B cell (primary cell): ENCODE results near the gene SH3RF1. TPM values are rescaled to one million over a fixed set of nuclear protein-coding genes. Genes with fewer than 3 reads are reported as not detected.

Experiments
- ATAC-seq: fragments of 200-7000 bp; cut with Tn5 transposase; one replicate; pipeline ENCODE4 v1.10.0; 2021; ENCODE audit warnings: low read depth, mild to moderate bottlenecking, moderate number of reproducible peaks, moderate library complexity
- CTCF ChIA-PET: fragments of 350-600 bp; sonication (Branson Sonifier 250); formaldehyde crosslinking; loops from one replicate; lab custom pipeline; 2021; ENCODE audit warnings: antibody characterized with exemption, inconsistent platforms; lab: Charles Lee
- POLR2A ChIA-PET: fragments of 350-600 bp; sonication (Branson Sonifier 250); formaldehyde crosslinking; loops from one replicate; lab custom pipeline; 2021; ENCODE audit warnings: antibody characterized with exemption; lab: Charles Lee
- DNase-seq: peaks from one replicate; pipeline ENCODE4 v3.0.0; 2013
- H2AFZ ChIP-seq: 2 replicates; pipeline ENCODE4 v1.6.1; 2012; ENCODE audit warnings: mild to moderate bottlenecking, low read depth, low read length; ENCODE audit not compliant: insufficient read depth, poor library complexity, severe bottlenecking
- H3K27ac ChIP-seq, 2 donors: 1 replicate in 1 of 2; 2 replicates in 1 of 2; pipeline ENCODE4 v1.5.1; 2012 to 2013; ENCODE audit warnings: low read length in 2 of 2, mild to moderate bottlenecking in 2 of 2, moderate library complexity in 1 of 2
- H3K27me3 ChIP-seq, 4 experiments: fragments of 200-600 bp in 1 of 4; sonication (generic) in 1 of 4; replicated peaks in 1 of 4; 1 replicate in 2 of 4; 2 replicates in 2 of 4; pipeline versions ENCODE4 v1.6.1 to v1.7.0; 2013 to 2016; ENCODE audit warnings: low read length in 3 of 4, mild to moderate bottlenecking in 2 of 4, mixed read lengths in 1 of 4, moderate library complexity in 1 of 4; ENCODE audit not compliant: insufficient read depth in 4 of 4, control insufficient read depth in 3 of 4; ENCODE audit errors: control extremely low read depth in 1 of 4
- H3K36me3 ChIP-seq, 2 experiments: replicated peaks in 1 of 2; 1 replicate in 1 of 2; 2 replicates in 1 of 2; pipeline versions ENCODE4 v1.6.1 to v1.7.1; 2013; ENCODE audit warnings: low read length in 1 of 2; ENCODE audit not compliant: insufficient read depth in 2 of 2, control insufficient read depth in 1 of 2; ENCODE audit errors: control extremely low read depth in 1 of 2, extremely low read depth in 1 of 2
- H3K4me1 ChIP-seq, 2 donors: fragments of 200-600 bp in 1 of 2; sonication (generic) in 1 of 2; 1 replicate in 1 of 2; 2 replicates in 1 of 2; pipeline versions ENCODE4 v1.5.1 to v1.6.1; 2013 to 2017; ENCODE audit warnings: low read length in 2 of 2; ENCODE audit not compliant: control insufficient read depth in 2 of 2, insufficient read depth in 2 of 2
- H3K4me2 ChIP-seq: replicated peaks from 2 replicates; pipeline ENCODE3; 2012; ENCODE audit warnings: mild to moderate bottlenecking, low read depth, low read length; ENCODE audit not compliant: poor library complexity, severe bottlenecking
- H3K4me3 ChIP-seq, 5 experiments: fragments of 200-600 bp in 1 of 5; sonication (generic) in 1 of 5; 1 replicate in 3 of 5; 2 replicates in 2 of 5; pipeline versions ENCODE4 v1.5.1 to v1.7.0; 2011 to 2016; ENCODE audit warnings: low read length in 4 of 5, mild to moderate bottlenecking in 4 of 5, low read depth in 2 of 5, control low read depth in 1 of 5, moderate library complexity in 1 of 5; ENCODE audit not compliant: insufficient read depth in 1 of 5; ENCODE audit errors: control extremely low read depth in 1 of 5, extremely low read depth in 1 of 5
- H3K79me2 ChIP-seq: fragments of 200-600 bp; sonication (generic); one replicate; pipeline ENCODE4 v1.6.0; 2016; ENCODE audit warnings: low read length; ENCODE audit not compliant: control insufficient read depth, insufficient read depth
- H3K9ac ChIP-seq: fragments of 200-600 bp; sonication (generic); 2 replicates; pipeline ENCODE4 v1.6.1; 2017; ENCODE audit warnings: mild to moderate bottlenecking, low read length, moderate library complexity
- H3K9me3 ChIP-seq, 3 donors: one replicate each; pipeline versions ENCODE4 v1.6.1 to v1.7.1; 2013; ENCODE audit warnings: low read length in 2 of 3; ENCODE audit not compliant: control insufficient read depth in 2 of 3, insufficient read depth in 1 of 3; ENCODE audit errors: control extremely low read depth in 1 of 3
- H4K20me1 ChIP-seq: 2 replicates; pipeline ENCODE4 v1.6.0; 2012; ENCODE audit warnings: mild to moderate bottlenecking, low read length; ENCODE audit not compliant: insufficient read depth, control insufficient read depth, poor library complexity, severe bottlenecking
- H3K27ac Mint-ChIP-seq: one replicate; pipeline ENCODE4 v1.8.0; 2021; ENCODE audit warnings: mixed read lengths
- H3K27me3 Mint-ChIP-seq: one replicate; pipeline ENCODE4 v1.8.0; 2021; ENCODE audit warnings: mixed read lengths
- H3K4me1 Mint-ChIP-seq: one replicate; pipeline ENCODE4 v1.8.0; 2021; ENCODE audit warnings: mixed read lengths
- H3K4me3 Mint-ChIP-seq: one replicate; pipeline ENCODE4 v1.8.0; 2021; ENCODE audit warnings: mixed read lengths
- H3K9me3 Mint-ChIP-seq: one replicate; pipeline ENCODE4 v1.8.0; 2022; ENCODE audit warnings: mixed read lengths; ENCODE audit not compliant: insufficient read depth
- CTCF ChIP-seq: fragments of 200-600 bp; IDR thresholded peaks from one replicate; pipeline ENCODE4 v1.8.0; 2022; ENCODE audit warnings: antibody characterized with exemption, mild to moderate bottlenecking
- EZH2 ChIP-seq: IDR thresholded peaks from 2 replicates; pipeline ENCODE4 v1.6.1; 2012; ENCODE audit warnings: borderline replicate concordance, low read depth, mild to moderate bottlenecking, moderate library complexity, low read length; ENCODE audit not compliant: insufficient read depth, poor library complexity, severe bottlenecking
- WGBS: methylation state at CpG from one replicate; pipeline ENCODE4 v1.1.5; 2013; ENCODE audit warnings: missing lambda C conversion rate; ENCODE audit not compliant: insufficient coverage; 5-methylcytosine and 5-hydroxymethylcytosine counted together
- intact Hi-C: fragments of 100-400 bp; cut with micrococcal nuclease; formaldehyde crosslinking; loops from one replicate; pipeline ENCODE4 v1.10.0; 2022
- polyA plus RNA-seq: library from polyadenylated mRNA; depleted of rRNA; stranded (reverse); fragments of >200 nt; gene quantifications from 2 replicates; pipeline ENCODE4 v1.2.3, GENCODE V29; 2012
- total RNA-seq, 2 donors: library from RNA; stranded (reverse); fragments of 120-200 nt in 1 of 2; gene quantifications; 1 replicate in 1 of 2; 2 replicates in 1 of 2; pipeline versions ENCODE4 v1.2.3 to v1.2.4, GENCODE V29; 2013 to 2022

Gene SH3RF1
- total and polyA plus RNA-seq, 2 donors (not counting 1 experiment from before 2014, with no cell fraction given): 2.0 to 5.4 TPM

GRCh38 chr4:169154121-169154520 is 116.6 kb downstream of the SH3RF1 start:
- intact Hi-C loops: no loop called here
- no peak for ATAC-seq

DNA sequence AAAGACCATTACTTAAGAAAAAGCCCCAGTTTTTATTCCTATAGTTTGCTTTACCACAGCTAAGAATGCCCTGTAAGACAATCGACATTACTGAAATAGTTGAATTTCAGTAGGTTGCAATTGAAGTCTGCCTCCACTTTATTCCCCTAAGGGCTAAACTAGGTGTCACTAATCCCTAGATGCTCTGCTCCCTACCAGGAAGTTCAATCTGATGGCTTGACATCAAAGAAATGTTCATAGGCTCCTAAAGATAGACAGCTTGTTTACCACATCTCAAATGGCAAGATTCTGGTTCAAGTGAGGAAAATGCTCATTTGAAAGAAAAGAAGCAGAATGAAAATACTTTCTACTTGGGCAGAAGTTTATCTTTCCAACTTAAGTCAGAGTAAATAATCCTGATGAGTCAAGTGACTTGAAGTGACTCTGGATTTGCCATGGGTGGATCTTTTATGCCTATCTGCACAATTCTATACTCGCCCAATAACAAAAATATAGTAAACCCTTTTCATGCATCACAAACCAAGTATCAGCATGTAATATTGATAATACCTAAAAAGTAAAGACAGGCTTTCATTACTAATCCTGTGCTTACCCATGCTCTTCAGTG is 117.2 kb downstream of the SH3RF1 start:
- WGBS: no CpG with 5 or more reads among the region's 2 CpGs
- no peaks in the 10 kb centered on the region for H3K9me3 ChIP-seq
- Mint-ChIP-seq H3K9me3 (no peaks in the 10 kb centered on the region), H3K27ac (no peak overlapping the region), H3K27me3 (no peaks in the 10 kb centered on the region), H3K4me1 (peaks cover 6% of the 10 kb centered on the region), H3K4me3 (no peak overlapping the region)
- ChIA-PET POLR2A (no interaction called here), CTCF (no interaction called here)
- no peak overlapping the region for H3K9ac ChIP-seq
- intact Hi-C loops: no loop called here
- H3K4me3 ChIP-seq: no peak overlapping the region
- H2AFZ ChIP-seq: no peak overlapping the region
- no peaks in the 10 kb centered on the region for H3K79me2 ChIP-seq
- H3K4me2 ChIP-seq: no peak overlapping the region
- H3K27ac ChIP-seq: no peak overlapping the region
- H3K27me3 ChIP-seq: no peaks in the 10 kb centered on the region
- H4K20me1 ChIP-seq: no peaks in the 10 kb centered on the region
- ATAC-seq (no peak), DNase-seq (no peak)
- no peaks in the 10 kb centered on the region for H3K4me1 ChIP-seq
- no peaks in the 10 kb centered on the region for H3K36me3 ChIP-seq
- TF ChIP-seq CTCF (no peak), EZH2 (no peak)

More at GRCh38 chr4:169154121-169154520, 116.6 kb downstream of the SH3RF1 start:
- no peak overlapping the region for H3K4me3 Mint-ChIP-seq
- H3K9me3 Mint-ChIP-seq: no peaks in the 10 kb centered on the region
- Histone ChIP-seq H3K4me3 (no peak overlapping the region), H3K9me3 (no peaks in the 10 kb centered on the region), H3K4me1 (no peaks in the 10 kb centered on the region), H3K79me2 (no peaks in the 10 kb centered on the region), H2AFZ (no peak overlapping the region), H3K36me3 (no peaks in the 10 kb centered on the region), H3K4me2 (no peak overlapping the region), H3K27ac (no peak overlapping the region), H4K20me1 (no peaks in the 10 kb centered on the region), H3K9ac (no peak overlapping the region), H3K27me3 (no peaks in the 10 kb centered on the region)
- CTCF ChIA-PET: no interaction called here
- no peak overlapping the region for H3K27ac Mint-ChIP-seq
- no peak for DNase-seq
- WGBS: 73% methylated on average over 2 of the region's 2 CpGs
- no peak for TF ChIP-seq CTCF
- TF ChIP-seq EZH2: no peak
- H3K4me1 Mint-ChIP-seq: peaks cover 6% of the 10 kb centered on the region
- H3K27me3 Mint-ChIP-seq: no peaks in the 10 kb centered on the region
- POLR2A ChIA-PET: no interaction called here
